Gastrocnemius medialis (tissue), 4 donors: ENCODE data around the gene TMCO6. TPM values are rescaled to one million over a fixed set of nuclear protein-coding genes. Genes with fewer than 3 reads are reported as not detected.
A peak's percentile ranks its signal among the peaks of the same experiment; 100 is the strongest.
"Not testable (repeated sequence)": the region's sequence is repeated elsewhere in the genome, so short reads cannot be mapped to it uniquely, and the experiment has no call there.

ENCODE experiments used
- ATAC-seq, 2 donors: fragments of 150-250 bp; one replicate each; pipeline ENCODE4 v1.9.1; 2016
- DNase-seq, 2 donors: peaks; one replicate each; pipeline ENCODE4 v3.0.0-alpha.2; 2019
- H3K27ac ChIP-seq, 4 donors: fragments of 200-600 bp; sonication (generic); 1 replicate in 1 of 4; 2 replicates in 3 of 4; pipeline ENCODE4 v1.5.1; 2016 to 2018; ENCODE audit warnings: mild to moderate bottlenecking in 2 of 4, moderate library complexity in 1 of 4
- H3K27me3 ChIP-seq, 3 donors: fragments of 200-600 bp; sonication (generic) in 2 of 3; 1 replicate in 1 of 3; 2 replicates in 2 of 3; pipeline versions ENCODE4 v1.5.1 to v1.6.0; 2016 to 2019; ENCODE audit warnings: mild to moderate bottlenecking in 1 of 3, moderate library complexity in 1 of 3
- H3K36me3 ChIP-seq, 2 donors: fragments of 200-600 bp; sonication (generic) in 1 of 2; one replicate each; pipeline ENCODE4 v1.5.1; 2017 to 2018
- H3K4me1 ChIP-seq, 2 donors: fragments of 200-600 bp; sonication (generic) in 1 of 2; one replicate each; pipeline ENCODE4 v1.5.1; 2016 to 2017; ENCODE audit warnings: mild to moderate bottlenecking in 2 of 2
- H3K4me3 ChIP-seq, 4 donors: fragments of 200-600 bp; sonication (generic) in 3 of 4; 1 replicate in 1 of 4; 2 replicates in 3 of 4; pipeline ENCODE4 v1.5.1; 2016 to 2019; ENCODE audit warnings: mild to moderate bottlenecking in 2 of 4
- H3K9me3 ChIP-seq, 3 donors: fragments of 200-600 bp; sonication (generic) in 2 of 3; 1 replicate in 1 of 3; 2 replicates in 2 of 3; pipeline ENCODE4 v1.5.1; 2016 to 2019
- POLR2A ChIP-seq, 2 donors: fragments of 450-650 bp; IDR thresholded peaks; one replicate each; pipeline ENCODE4 v1.6.1; 2017; ENCODE audit warnings: antibody characterized with exemption in 2 of 2, mild to moderate bottlenecking in 2 of 2, moderate library complexity in 2 of 2
- in situ Hi-C, 4 donors: fragments of 200-750 bp; cut with MboI; loops; one replicate each; pipeline versions ENCODE4 v1.15.0 to v1.8.0; 2017; ENCODE audit warnings: low sequenced_read_pairs in 4 of 4
- intact Hi-C: fragments of 100-400 bp; cut with DNase I; formaldehyde crosslinking; loops from one replicate; pipeline ENCODE4 v1.15.1; 2023; ENCODE audit warnings: low total_unique reads
- total RNA-seq, 4 donors: library from RNA; depleted of rRNA; stranded (reverse); fragments of >200 nt; gene quantifications; one replicate each; pipeline versions ENCODE4 v1.1.0 to v1.2.3, GENCODE V29; 2016
- TF ChIP-seq, protein P1 (sequence below), 5 experiments: fragments of 450-650 bp in 3 of 5; fragments of 200-600 bp in 2 of 5; sonication (generic) in 2 of 5; IDR thresholded peaks in 4 of 5; conservative IDR thresholded peaks in 1 of 5; 1 replicate in 4 of 5; 2 replicates in 1 of 5; pipeline ENCODE4 v1.5.1; 2016 to 2019; ENCODE audit warnings: antibody characterized with exemption in 5 of 5, mild to moderate bottlenecking in 3 of 5, moderate library complexity in 3 of 5

The TMCO6 gene
- total RNA-seq, 4 donors from 2014 or later: 5.1 to 15.4 (median 9.5) TPM

DNA sequence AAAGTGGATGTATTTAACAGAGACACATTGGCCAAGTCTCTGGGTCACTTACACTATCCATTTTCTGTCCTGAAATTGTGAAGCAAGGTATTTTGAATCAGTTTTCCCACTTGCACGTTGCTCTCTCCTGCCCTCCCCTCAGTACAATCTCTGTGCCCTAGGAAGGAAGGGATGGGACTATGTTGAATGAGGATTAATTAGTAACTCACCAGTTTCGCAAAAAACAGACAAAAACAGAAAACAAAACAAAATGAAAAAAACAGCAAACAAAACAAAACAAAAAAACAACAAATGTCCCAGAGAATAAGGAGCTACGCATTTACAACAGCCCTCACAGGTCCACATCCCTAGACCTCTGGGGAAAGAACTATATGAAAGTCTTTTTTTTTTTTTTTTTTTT, 5.1 kb upstream of the TMCO6 start:
- H3K4me3 ChIP-seq: no peak overlapping the region
- no peaks in the 10 kb centered on the region for H3K9me3 ChIP-seq
- DNase-seq: no peak
- no peak overlapping the region for H3K27ac ChIP-seq
- ATAC-seq: no peak
- no peaks in the 10 kb centered on the region for H3K27me3 ChIP-seq
- no peaks in the 10 kb centered on the region for H3K36me3 ChIP-seq
- intact Hi-C loops (no loop called here), in situ Hi-C loops (loop anchor here in 3 of 4 donors (5.0 to 10.0 kb wide), 3 partner anchors 49 to 59 kb away; no protein-coding TSS in a partner anchor)
- TF ChIP-seq, protein P1, sequence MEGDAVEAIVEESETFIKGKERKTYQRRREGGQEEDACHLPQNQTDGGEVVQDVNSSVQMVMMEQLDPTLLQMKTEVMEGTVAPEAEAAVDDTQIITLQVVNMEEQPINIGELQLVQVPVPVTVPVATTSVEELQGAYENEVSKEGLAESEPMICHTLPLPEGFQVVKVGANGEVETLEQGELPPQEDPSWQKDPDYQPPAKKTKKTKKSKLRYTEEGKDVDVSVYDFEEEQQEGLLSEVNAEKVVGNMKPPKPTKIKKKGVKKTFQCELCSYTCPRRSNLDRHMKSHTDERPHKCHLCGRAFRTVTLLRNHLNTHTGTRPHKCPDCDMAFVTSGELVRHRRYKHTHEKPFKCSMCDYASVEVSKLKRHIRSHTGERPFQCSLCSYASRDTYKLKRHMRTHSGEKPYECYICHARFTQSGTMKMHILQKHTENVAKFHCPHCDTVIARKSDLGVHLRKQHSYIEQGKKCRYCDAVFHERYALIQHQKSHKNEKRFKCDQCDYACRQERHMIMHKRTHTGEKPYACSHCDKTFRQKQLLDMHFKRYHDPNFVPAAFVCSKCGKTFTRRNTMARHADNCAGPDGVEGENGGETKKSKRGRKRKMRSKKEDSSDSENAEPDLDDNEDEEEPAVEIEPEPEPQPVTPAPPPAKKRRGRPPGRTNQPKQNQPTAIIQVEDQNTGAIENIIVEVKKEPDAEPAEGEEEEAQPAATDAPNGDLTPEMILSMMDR (IDR thresholded peaks at IDR 0.05 in 4 of 5, conservative IDR thresholded peaks at IDR 0.05 in 1 of 5): no peak
- no peak for TF ChIP-seq POLR2A (IDR thresholded peaks at IDR 0.05)
- peaks cover 13 to 17% of the 10 kb centered on the region in 2 donors for H3K4me1 ChIP-seq

DNA sequence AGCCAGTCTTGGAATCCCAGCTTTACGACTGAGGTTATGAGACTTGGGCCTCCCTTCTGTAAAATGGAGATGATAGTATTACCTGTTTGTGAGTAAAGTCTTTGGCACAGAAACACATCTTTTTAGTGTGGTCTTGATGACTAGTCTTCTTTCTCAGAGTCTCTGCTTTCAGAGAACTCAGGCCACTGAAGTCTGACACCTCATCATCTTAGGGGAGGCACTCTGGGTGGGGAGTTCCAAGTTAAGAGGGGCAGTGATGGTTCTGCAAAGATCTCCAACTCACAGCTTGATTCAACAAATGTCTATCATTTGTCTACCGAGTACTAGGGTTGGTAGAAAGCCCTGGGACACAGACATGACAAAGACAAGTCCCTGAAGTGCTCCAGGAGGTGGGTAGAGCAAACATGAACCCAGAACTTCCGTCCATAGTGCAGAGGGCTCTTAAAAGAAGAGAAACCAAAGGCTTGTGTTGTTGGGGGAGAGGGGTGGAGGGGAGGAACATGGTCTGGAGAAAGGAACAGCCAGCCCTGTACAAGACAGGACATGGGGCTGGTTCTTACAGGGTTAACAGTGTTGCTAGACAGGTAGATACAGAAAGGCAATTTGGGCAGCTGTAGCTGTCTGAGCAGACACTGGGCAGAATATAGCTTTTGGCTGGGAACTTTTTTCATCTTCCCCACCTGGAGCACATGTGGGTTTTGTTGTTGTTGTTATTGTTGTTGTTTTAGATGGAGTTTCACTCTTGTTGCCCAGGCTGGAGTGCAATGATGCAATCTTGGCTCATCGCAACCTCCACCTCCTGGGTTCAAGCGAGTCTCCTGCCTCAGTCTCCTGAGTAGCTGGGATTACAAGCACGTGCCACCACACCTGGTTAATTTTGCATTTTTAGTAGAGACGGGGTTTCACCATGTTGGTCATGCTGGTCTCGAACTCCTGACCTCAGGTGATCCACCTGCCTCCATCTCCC, 3.7 kb upstream of the TMCO6 start:
- intact Hi-C loops: loop anchor here (5.0 kb wide), 1 partner anchor 263 kb away; no protein-coding TSS in a partner anchor

DNA sequence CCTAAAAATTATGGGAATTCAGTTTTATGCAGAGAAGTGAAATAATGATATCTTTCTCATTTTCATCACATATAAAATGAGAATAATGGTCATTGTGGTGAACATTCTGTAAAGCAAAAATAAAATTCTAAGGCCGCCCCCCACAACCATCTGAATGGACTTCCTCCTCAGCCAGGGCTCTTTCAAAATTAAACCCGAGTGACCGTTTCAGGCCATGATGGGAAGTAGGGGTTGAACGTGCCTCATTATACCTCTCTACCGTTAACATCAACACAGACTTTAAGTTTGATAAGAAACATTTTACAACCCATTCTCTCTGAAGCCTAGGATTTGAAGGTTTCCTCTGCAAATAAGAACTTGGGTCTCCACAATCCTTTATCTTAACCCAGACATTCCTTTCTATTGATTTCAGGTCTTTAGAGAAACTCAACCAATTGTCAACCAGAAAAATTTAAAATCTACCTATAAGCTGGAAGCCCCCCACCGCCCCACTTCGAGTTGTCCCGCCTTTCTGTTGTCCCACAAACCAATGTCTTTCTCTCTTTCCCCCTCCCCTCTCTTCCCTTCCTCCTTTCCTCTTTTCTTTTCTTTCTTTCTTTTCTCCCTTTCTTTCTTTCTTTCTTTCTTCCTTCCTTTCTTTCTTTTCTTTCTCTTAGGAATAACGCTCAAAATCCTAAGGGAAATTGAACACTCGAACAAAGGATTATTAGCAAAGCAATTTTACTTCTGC, 1.7 kb upstream of the TMCO6 start:
- intact Hi-C loops (loop anchor here (2.0 to 5.0 kb wide), 4 partner anchors 69 to 265 kb away; partner anchors contain the start of genes APBB3, EIF4EBP3 and SLC35A4), in situ Hi-C loops (loop anchor here in 2 of 4 donors (10.0 kb wide), 2 partner anchors 53 to 63 kb away; no protein-coding TSS in a partner anchor)
- no peaks in the 10 kb centered on the region for H3K27me3 ChIP-seq
- no peak overlapping the region for H3K27ac ChIP-seq
- no peak overlapping the region for H3K4me3 ChIP-seq
- DNase-seq: no peak
- H3K4me1 ChIP-seq: peaks cover 17 to 19% of the 10 kb centered on the region in 2 donors
- H3K9me3 ChIP-seq: no peaks in the 10 kb centered on the region
- no peaks in the 10 kb centered on the region for H3K36me3 ChIP-seq
- TF ChIP-seq, protein P1 (IDR thresholded peaks at IDR 0.05 in 4 of 5, conservative IDR thresholded peaks at IDR 0.05 in 1 of 5): no peak
- TF ChIP-seq POLR2A (IDR thresholded peaks at IDR 0.05): no peak
- no peak for ATAC-seq

More for the DNA sequence above, 3.7 kb upstream of the TMCO6 start:
- DNase-seq: no peak
- TF ChIP-seq, protein P1 (IDR thresholded peaks at IDR 0.05 in 4 of 5, conservative IDR thresholded peaks at IDR 0.05 in 1 of 5): no peak
- TF ChIP-seq POLR2A (IDR thresholded peaks at IDR 0.05): no peak
- H3K4me3 ChIP-seq: no peak overlapping the region
- H3K36me3 ChIP-seq: no peaks in the 10 kb centered on the region
- no peak for ATAC-seq
- in situ Hi-C loops: loop anchor here in 2 of 4 donors (10.0 kb wide), 2 partner anchors 51 to 61 kb away; no protein-coding TSS in a partner anchor
- H3K9me3 ChIP-seq: no peaks in the 10 kb centered on the region
- no peak overlapping the region for H3K27ac ChIP-seq
- H3K27me3 ChIP-seq: no peaks in the 10 kb centered on the region
- H3K4me1 ChIP-seq: peaks cover 20 to 24% of the 10 kb centered on the region in 2 donors

DNA sequence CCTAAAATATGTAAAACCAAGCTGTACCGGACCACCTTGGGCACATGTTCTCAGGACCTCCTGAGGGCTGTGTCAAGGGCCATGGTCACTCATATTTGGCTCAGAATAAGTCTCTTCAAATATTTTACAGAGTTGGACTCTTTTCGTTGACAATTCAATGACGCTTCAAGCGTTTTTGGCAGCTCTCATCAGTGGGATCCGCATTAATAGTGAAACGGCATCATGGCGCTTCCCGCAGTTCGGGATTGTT, 428 bp upstream of the TMCO6 start:
- not testable (repeated sequence) for ATAC-seq, H3K9me3 ChIP-seq, DNase-seq, H3K27me3 ChIP-seq, H3K36me3 ChIP-seq
- intact Hi-C loops (loop anchor here (1.0 to 5.0 kb wide), 5 partner anchors 68 to 267 kb away; partner anchors contain the start of genes ANKHD1, APBB3, EIF4EBP3 and SLC35A4), in situ Hi-C loops (loop anchor here in 2 of 4 donors (10.0 kb wide), 2 partner anchors 54 to 64 kb away; no protein-coding TSS in a partner anchor)
- peak overlapping the region; percentile 90 to 97 (median 91) for H3K27ac ChIP-seq
- H3K4me3 ChIP-seq: peak overlapping the region; percentile 78 to 96 (median 86)
- H3K4me1 ChIP-seq: peaks cover 11% of the 10 kb centered on the region in 2 donors
